ACC112 (cell line): ENCODE results near the gene TMX4.
"Not testable (repeated sequence)": the region's sequence is repeated elsewhere in the genome, so short reads cannot be mapped to it uniquely, and the experiment has no call there.

Source experiments
- H2AFZ ChIP-seq: fragments of 200-600 bp; sonication (generic); one replicate; pipeline ENCODE4 v1.6.0; 2017; ENCODE audit warnings: antibody characterized with exemption, low read length; ENCODE audit not compliant: unreplicated experiment
- H3K27ac ChIP-seq: fragments of 200-600 bp; sonication (generic); 2 replicates; pipeline ENCODE4 v1.5.1; 2014; ENCODE audit warnings: low read depth, mild to moderate bottlenecking, antibody characterized with exemption, low read length, moderate library complexity
- H3K27me3 ChIP-seq: fragments of 200-600 bp; sonication (generic); 2 replicates; pipeline ENCODE4 v1.6.1; 2014; ENCODE audit warnings: mild to moderate bottlenecking, antibody characterized with exemption, low read length, moderate library complexity, mixed read lengths; ENCODE audit not compliant: insufficient read depth
- H3K36me3 ChIP-seq: fragments of 200-600 bp; sonication (generic); 2 replicates; pipeline ENCODE4 v1.6.1; 2016; ENCODE audit warnings: mild to moderate bottlenecking, antibody characterized with exemption, low read length, moderate library complexity, mixed read lengths; ENCODE audit not compliant: insufficient read depth
- H3K4me1 ChIP-seq: fragments of 200-600 bp; sonication (generic); one replicate; pipeline ENCODE4 v1.6.1; 2016; ENCODE audit warnings: low read length, mixed read lengths; ENCODE audit not compliant: insufficient read depth, unreplicated experiment, control insufficient read depth
- H3K4me3 ChIP-seq: fragments of 200-600 bp; sonication (generic); 2 replicates; pipeline ENCODE4 v1.5.1; 2014; ENCODE audit warnings: mild to moderate bottlenecking, low read depth, low read length
- H3K79me2 ChIP-seq: fragments of 200-600 bp; sonication (generic); one replicate; pipeline ENCODE4 v1.6.0; 2016; ENCODE audit warnings: low read length; ENCODE audit not compliant: control insufficient read depth, unreplicated experiment, insufficient read depth

TMX4 gene

GRCh38 chr20:8049310-8049709 is 29.7 kb upstream of the TMX4 start:
- H3K79me2 ChIP-seq = no peaks in the 10 kb centered on the region
- H3K4me3 ChIP-seq = no peak overlapping the region
- no peak overlapping the region for H3K27ac ChIP-seq
- no peaks in the 10 kb centered on the region for H3K36me3 ChIP-seq
- no peak overlapping the region for H2AFZ ChIP-seq
- no peaks in the 10 kb centered on the region for H3K27me3 ChIP-seq
- no peaks in the 10 kb centered on the region for H3K4me1 ChIP-seq

DNA sequence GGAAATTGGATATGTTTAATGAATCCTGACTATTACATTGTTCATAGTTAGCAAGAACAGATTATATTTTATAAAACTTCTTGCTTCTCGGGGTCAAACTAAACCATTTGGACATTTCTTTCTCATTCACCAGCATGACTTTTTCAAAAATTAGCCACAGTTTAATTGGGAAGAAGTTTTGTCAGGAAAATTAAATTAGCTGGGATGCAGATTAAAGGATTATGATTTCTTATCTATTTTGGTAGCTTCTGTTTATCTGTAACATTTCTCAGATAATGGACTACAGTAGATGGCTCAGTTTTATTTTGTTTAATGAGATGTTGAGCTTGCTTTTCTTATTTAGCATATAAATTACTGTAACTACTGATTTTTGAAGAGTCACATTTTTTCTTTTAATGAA is 26.4 kb upstream of the TMX4 start:
- Histone ChIP-seq H3K4me3 (no peak overlapping the region), H3K4me1 (no peaks in the 10 kb centered on the region), H3K27me3 (no peaks in the 10 kb centered on the region), H3K36me3 (no peaks in the 10 kb centered on the region), H3K27ac (no peak overlapping the region), H3K79me2 (no peaks in the 10 kb centered on the region), H2AFZ (no peak overlapping the region)

DNA sequence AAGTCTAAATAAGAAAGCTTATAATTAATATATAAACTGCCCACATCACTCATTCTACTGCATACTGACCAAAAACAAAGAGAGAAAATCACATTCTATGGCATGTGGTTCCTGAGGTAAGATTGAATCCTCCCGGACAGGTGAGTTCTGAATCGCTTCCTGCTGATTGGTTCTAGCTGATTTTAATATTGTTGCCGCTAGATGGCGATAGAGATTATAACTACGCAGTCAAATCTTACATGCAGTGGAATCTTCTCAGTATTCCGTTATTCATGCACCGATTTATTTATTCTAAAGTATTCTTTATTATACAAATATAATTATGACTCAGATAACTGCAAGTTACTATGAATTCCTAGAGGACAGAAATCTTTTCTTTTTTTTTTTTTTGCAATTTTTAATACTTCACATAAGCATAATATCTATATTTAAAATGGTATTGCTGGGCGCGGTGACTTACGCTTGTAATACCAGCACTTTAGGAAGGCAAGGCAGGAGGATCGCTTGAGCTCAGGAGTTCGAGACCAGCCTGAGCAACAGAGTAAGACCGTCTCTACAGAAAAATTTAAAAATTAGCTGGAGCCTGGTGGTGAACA is 24.2 kb upstream of the TMX4 start:
- Histone ChIP-seq H3K36me3 (no peaks in the 10 kb centered on the region), H2AFZ (no peak overlapping the region), H3K27me3 (no peaks in the 10 kb centered on the region), H3K4me3 (no peak overlapping the region), H3K27ac (no peak overlapping the region), H3K79me2 (no peaks in the 10 kb centered on the region), H3K4me1 (no peaks in the 10 kb centered on the region)

DNA sequence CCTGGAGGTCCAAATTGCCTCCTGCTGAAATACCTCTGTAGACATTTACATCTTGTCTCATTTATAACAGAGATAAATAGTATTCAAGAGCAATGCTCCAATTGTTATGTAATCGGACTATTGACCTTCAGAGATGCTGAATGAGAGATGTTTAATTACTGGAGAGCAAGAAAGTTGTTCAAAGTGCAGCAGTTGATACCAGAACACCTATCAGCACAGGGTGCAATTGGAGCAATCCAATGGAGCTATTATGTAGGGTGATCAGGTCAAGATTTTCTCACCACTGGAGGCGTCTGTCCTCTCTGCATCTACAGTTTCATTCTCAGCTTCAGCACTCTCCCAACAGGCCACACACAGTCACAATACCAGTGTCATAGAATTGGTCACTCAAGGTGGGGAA is 19.5 kb upstream of the TMX4 start:
- H3K27me3 ChIP-seq = peaks cover 3% of the 10 kb centered on the region; the same call in 1 of the 2 replicates
- no peaks in the 10 kb centered on the region for H3K79me2 ChIP-seq
- no peak overlapping the region for H2AFZ ChIP-seq
- no peaks in the 10 kb centered on the region for H3K4me1 ChIP-seq
- H3K4me3 ChIP-seq = no peak overlapping the region
- no peaks in the 10 kb centered on the region for H3K36me3 ChIP-seq
- H3K27ac ChIP-seq = no peak overlapping the region

DNA sequence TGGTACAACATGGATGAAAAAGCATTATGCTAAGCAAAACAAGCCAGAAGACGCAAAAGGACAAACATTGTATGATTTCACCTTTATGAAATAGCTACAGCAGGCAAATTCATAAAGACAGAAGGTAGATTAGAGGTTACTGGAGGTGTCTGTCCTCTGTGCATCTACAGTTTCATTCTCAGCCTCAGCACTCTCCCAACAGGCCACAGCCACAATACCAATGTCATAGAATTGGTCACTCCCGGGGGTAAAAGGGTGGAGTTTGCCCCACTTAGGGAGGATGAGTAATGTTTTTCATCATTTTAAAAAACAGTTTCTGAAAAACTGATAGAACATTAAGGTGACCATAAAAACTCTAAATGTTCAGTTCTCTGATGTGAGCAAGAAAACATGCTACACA is 17.2 kb upstream of the TMX4 start:
- H3K79me2 ChIP-seq = no peaks in the 10 kb centered on the region
- H2AFZ ChIP-seq = no peak overlapping the region
- peaks cover 3% of the 10 kb centered on the region; the same call in 1 of the 2 replicates for H3K27me3 ChIP-seq
- H3K4me3 ChIP-seq = no peak overlapping the region
- no peaks in the 10 kb centered on the region for H3K4me1 ChIP-seq
- H3K27ac ChIP-seq = no peak overlapping the region
- no peaks in the 10 kb centered on the region for H3K36me3 ChIP-seq

DNA sequence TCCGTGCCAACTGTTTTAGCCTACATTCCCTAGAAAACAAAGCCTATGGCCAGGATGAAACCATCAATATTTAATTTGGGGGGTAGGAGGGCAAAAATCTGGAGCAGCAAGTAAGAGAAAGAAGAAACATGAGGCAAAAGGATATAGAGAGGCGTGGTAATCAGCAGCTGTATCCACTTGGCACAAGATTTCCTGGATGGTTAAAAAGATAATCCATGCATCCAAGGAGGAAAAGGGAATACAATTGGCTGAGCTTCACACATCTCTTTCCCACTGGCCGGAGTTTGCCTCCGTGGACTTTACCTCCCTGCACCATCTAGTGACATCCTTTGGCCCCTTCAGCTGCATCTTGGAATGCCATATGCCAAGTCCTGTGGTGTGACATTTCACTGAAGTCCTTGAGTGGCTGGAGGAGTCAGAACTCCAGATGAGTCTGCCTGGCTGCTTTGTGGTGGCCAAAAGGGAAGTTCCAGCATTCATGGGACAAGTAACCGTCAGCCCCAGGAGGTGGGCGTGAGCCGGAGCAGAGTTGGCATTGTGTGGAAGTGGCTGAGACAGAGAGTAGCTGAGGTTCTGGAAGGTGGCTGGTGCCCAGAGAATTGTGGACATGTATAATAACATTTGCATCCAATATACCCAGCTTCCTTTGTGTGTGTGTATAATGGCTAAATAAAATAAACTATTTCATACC is 13.7 kb upstream of the TMX4 start:
- Histone ChIP-seq H3K27ac (no peak overlapping the region), H3K27me3 (peaks cover 3% of the 10 kb centered on the region; the same call in 1 of the 2 replicates)

GRCh38 chr20:8032499-8032898 is 12.9 kb upstream of the TMX4 start:
- H3K79me2 ChIP-seq = no peaks in the 10 kb centered on the region
- H3K4me1 ChIP-seq = no peaks in the 10 kb centered on the region
- H3K27me3 ChIP-seq = peaks cover 3% of the 10 kb centered on the region; the same call in 1 of the 2 replicates
- no peaks in the 10 kb centered on the region for H3K36me3 ChIP-seq
- H3K27ac ChIP-seq = no peak overlapping the region
- H3K4me3 ChIP-seq = no peak overlapping the region
- H2AFZ ChIP-seq = no peak overlapping the region

More for the DNA sequence above, 13.7 kb upstream of the TMX4 start:
- H2AFZ ChIP-seq = no peak overlapping the region
- H3K36me3 ChIP-seq = no peaks in the 10 kb centered on the region
- H3K4me3 ChIP-seq = no peak overlapping the region
- no peaks in the 10 kb centered on the region for H3K79me2 ChIP-seq
- no peaks in the 10 kb centered on the region for H3K4me1 ChIP-seq

DNA sequence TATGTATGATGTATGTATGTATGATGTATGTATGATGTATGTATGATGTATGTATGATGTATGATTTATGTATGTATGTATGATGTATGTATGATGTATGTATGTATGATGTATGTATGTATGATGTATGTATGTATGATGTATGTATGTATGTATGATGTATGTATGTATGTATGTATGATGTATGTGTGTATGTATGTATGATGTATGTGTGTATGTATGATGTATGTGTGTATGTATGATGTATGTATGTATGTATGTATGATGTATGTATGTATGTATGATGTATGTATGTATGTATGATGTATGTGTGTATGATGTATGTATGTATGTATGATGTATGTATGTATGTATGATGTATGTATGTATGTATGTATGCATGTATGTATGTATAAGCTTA is 12.0 kb upstream of the TMX4 start:
- H3K4me3 ChIP-seq, H3K4me1 ChIP-seq, H3K36me3 ChIP-seq, H3K27ac ChIP-seq, H3K27me3 ChIP-seq, H2AFZ ChIP-seq, H3K79me2 ChIP-seq: not testable (repeated sequence)

GRCh38 chr20:8021541-8022269 is 2.1 kb upstream of the TMX4 start:
- Histone ChIP-seq H3K36me3 (no peaks in the 10 kb centered on the region), H3K4me1 (peaks cover 17% of the 10 kb centered on the region), H2AFZ (no peak overlapping the region), H3K79me2 (peaks cover 6% of the 10 kb centered on the region), H3K4me3 (no peak overlapping the region), H3K27me3 (no peaks in the 10 kb centered on the region), H3K27ac (no peak overlapping the region)

DNA sequence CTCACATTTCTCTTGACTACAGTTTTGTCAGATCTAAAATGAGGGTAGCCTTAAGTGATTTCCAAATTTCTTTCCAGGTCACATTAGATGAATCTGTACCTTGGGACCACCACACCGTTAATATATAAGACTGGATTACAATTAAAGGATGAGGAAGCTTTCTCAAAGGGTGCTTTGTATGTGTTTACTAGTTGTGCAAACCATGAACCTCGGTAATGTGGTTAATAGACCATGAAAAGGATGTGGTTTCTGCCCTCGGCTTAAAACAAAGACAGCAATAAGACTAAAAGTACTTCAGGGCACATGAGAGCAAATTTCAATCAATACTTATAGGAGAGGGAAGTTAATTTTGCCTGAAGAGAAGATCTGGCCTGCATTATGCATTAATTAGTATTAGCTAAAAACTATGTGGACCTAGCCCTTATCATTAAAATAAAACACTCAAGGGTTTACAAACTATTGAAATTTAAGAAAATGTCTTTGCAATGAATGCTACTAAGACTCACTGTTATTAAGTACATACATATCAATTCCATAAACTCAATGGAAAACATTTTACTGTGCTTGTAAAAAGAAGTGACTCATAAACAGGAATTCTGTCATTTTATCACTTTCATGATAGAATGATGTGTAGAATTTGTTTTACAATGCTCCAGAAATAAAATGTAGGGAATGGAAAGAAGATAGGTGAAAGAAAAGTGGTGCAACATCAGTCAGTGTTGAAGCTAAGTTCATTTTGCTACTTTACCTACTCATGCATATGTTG is 936 bp upstream of the TMX4 start:
- peak overlapping the region; percentile 27 for H2AFZ ChIP-seq
- peaks cover 6% of the 10 kb centered on the region for H3K79me2 ChIP-seq
- no peaks in the 10 kb centered on the region for H3K27me3 ChIP-seq
- peaks cover 17% of the 10 kb centered on the region for H3K4me1 ChIP-seq
- peak overlapping the region; percentile 82 for H3K4me3 ChIP-seq
- H3K36me3 ChIP-seq = no peaks in the 10 kb centered on the region
- no peak overlapping the region for H3K27ac ChIP-seq
